Heart left ventricle (tissue), 16 donors: ENCODE data around the gene TRIM44. TPM values are rescaled to one million over a fixed set of nuclear protein-coding genes. Genes with fewer than 3 reads are reported as not detected.

ENCODE experiments used
- ATAC-seq, 4 donors: fragments of 200-7000 bp; cut with Tn5 transposase; one replicate each; pipeline ENCODE4 v1.9.1; 2020 to 2022; ENCODE audit warnings: moderate library complexity in 4 of 4, mild to moderate bottlenecking in 3 of 4, moderate number of reproducible peaks in 1 of 4
- DNase-seq, 5 donors: peaks; one replicate each; pipeline ENCODE4 v3.0.0-alpha.2; 2020
- H3K27ac ChIP-seq, 12 donors: fragments of 200-600 bp; sonication (generic) in 4 of 12; one replicate each; pipeline versions ENCODE4 v1.5.0 to v1.8.0; 2016 to 2022; ENCODE audit warnings: mild to moderate bottlenecking in 2 of 12
- H3K27me3 ChIP-seq, 9 donors: fragments of 200-600 bp; sonication (generic) in 2 of 9; one replicate each; pipeline versions ENCODE4 v1.5.1 to v1.8.0; 2016 to 2022; ENCODE audit warnings: mild to moderate bottlenecking in 3 of 9
- H3K36me3 ChIP-seq, 9 donors: fragments of 200-600 bp; sonication (generic) in 2 of 9; one replicate each; pipeline versions ENCODE4 v1.5.0 to v1.8.0; 2018 to 2022; ENCODE audit warnings: mild to moderate bottlenecking in 2 of 9
- H3K4me1 ChIP-seq, 12 donors: fragments of 200-600 bp; sonication (generic) in 4 of 12; one replicate each; pipeline versions ENCODE4 v1.5.0 to v1.8.0; 2016 to 2022; ENCODE audit warnings: mild to moderate bottlenecking in 3 of 12
- H3K4me3 ChIP-seq, 12 donors: fragments of 200-600 bp; sonication (generic) in 4 of 12; one replicate each; pipeline versions ENCODE4 v1.5.0 to v1.8.0; 2017 to 2022; ENCODE audit warnings: mild to moderate bottlenecking in 9 of 12, moderate library complexity in 4 of 12
- H3K9me3 ChIP-seq, 12 donors: fragments of 200-600 bp; sonication (generic) in 4 of 12; one replicate each; pipeline versions ENCODE4 v1.5.0 to v1.8.0; 2016 to 2022; ENCODE audit warnings: mild to moderate bottlenecking in 1 of 12
- CTCF ChIP-seq, 12 donors: fragments of 200-600 bp; sonication (generic) in 4 of 12; IDR thresholded peaks; one replicate each; pipeline versions ENCODE4 v1.5.0 to v1.8.0; 2018 to 2022; ENCODE audit warnings: antibody characterized with exemption in 12 of 12, mild to moderate bottlenecking in 5 of 12
- POLR2A ChIP-seq, 2 donors: fragments of 450-650 bp; IDR thresholded peaks; one replicate each; pipeline ENCODE4 v1.6.1; 2017; ENCODE audit warnings: antibody characterized with exemption in 2 of 2, mild to moderate bottlenecking in 2 of 2, moderate library complexity in 2 of 2
- WGBS, 4 donors: extraction: QIAGEN DNeasy Blood & Tissue Kit in 2 of 4; methylation state at CpG; one replicate each; pipeline versions ENCODE4 v1.1.5 to v1.1.7; 2013 to 2018; 5-methylcytosine and 5-hydroxymethylcytosine counted together
- intact Hi-C, 10 donors: fragments of 100-400 bp; cut with DNase I; formaldehyde crosslinking; loops; one replicate each; pipeline versions ENCODE4 v1.11.1 to v1.14.2; 2022
- polyA plus RNA-seq, 2 donors: library from polyadenylated mRNA; stranded (reverse); fragments of 200-250 nt; gene quantifications; one replicate each; pipeline ENCODE4 v1.2.3, GENCODE V29; 2013
- total RNA-seq, 9 donors: library from RNA; depleted of rRNA in 2 of 9; stranded (reverse); fragments of >200 nt in 2 of 9; fragmentation: NEBNext Ultra II Directional in 3 of 9; extraction: Animal tissue kit (Norgen Biotek cat#: 25700) in 3 of 9; gene quantifications; one replicate each; pipeline versions ENCODE4 v1.1.0 to v1.2.4, GENCODE V29; 2016 to 2023
- donor health status: ischemic (EF 13 %, LVEDD 7.1; RV severe dilation, severe dysfunction).
- donor health status: healthy with polysubstance abuse.
- donor health status: DM: no; HTN: yes; CAD: no.
- donor health status: DM: no; HTN: no; CAD: no.
- donor health status: ischemic (EF 25% LVEDD 6.9; RV normal size, moderate dysfunction).
- donor health status: ischemic (EF 25% LVEDD 5.7; RV mildly dilated, moderate dysfunction).
- donor health status: healthy.
- donor health status: DM: yes; HTN: yes; CAD: no.
- donor health status: ischemic (EF 35%, LVEDD 5.7; RV mildly dilated, moderate dysfunction).
- donor health status: nonischemic (EF 11% LVEDD 7.7; RV severe dilation, severe dysfunction).
- donor health status: DM: yes; HTN: yes; CAD: no.
- donor health status: PGD.
- donor health status: ischemic (EF 29% LVEDD 5.4; RV normal size, mild dysfunction).
- donor health status: nonischemic (EF 23%, LVEDD 6.1; RV moderate dilation, normal function).

TRIM44 gene
- total and polyA plus RNA-seq, 11 donors = 7.9 to 55.3 (median 44.1) TPM

- TF ChIP-seq CTCF (IDR thresholded peaks at IDR 0.05) (no peak), POLR2A (IDR thresholded peaks at IDR 0.05) (no peak)
- ATAC-seq (no peak), DNase-seq (no peak)
- H3K36me3 ChIP-seq = no peaks in the 10 kb centered on the region
- no peak overlapping the region for H3K4me3 ChIP-seq
- intact Hi-C loops = loop anchor here in 1 of 10 donors (10.0 kb wide), 1 partner anchor 59 kb away; no protein-coding TSS in a partner anchor
- H3K27me3 ChIP-seq = no peaks in the 10 kb centered on the region
- peaks cover 0 to 16% (median 0%) of the 10 kb centered on the region in 12 donors for H3K4me1 ChIP-seq
- H3K9me3 ChIP-seq = no peaks in the 10 kb centered on the region
- H3K27ac ChIP-seq = no peak overlapping the region
Measured at GRCh38 chr11:35855671-35856070, 193.1 kb downstream of the TRIM44 start.

GRCh38 chr11:35856259-35856658, 193.7 kb downstream of the TRIM44 start:
- 91 to 97% (median 94%) methylated on average over 2 of the region's 2 CpGs for WGBS, 4 donors
- ATAC-seq = no peak
- intact Hi-C loops = loop anchor here in 1 of 10 donors (10.0 kb wide), 1 partner anchor 59 kb away; no protein-coding TSS in a partner anchor
- no peak for TF ChIP-seq POLR2A (IDR thresholded peaks at IDR 0.05)
- no peak for TF ChIP-seq CTCF (IDR thresholded peaks at IDR 0.05)
- Histone ChIP-seq H3K27me3 (no peaks in the 10 kb centered on the region), H3K4me1 (peaks cover 0 to 16% (median 0%) of the 10 kb centered on the region in 12 donors), H3K9me3 (no peaks in the 10 kb centered on the region), H3K27ac (no peak overlapping the region), H3K4me3 (no peak overlapping the region), H3K36me3 (no peaks in the 10 kb centered on the region)
- no peak for DNase-seq

GRCh38 chr11:35856756-35857155, 194.2 kb downstream of the TRIM44 start:
- no peak overlapping the region for H3K27ac ChIP-seq
- no peaks in the 10 kb centered on the region for H3K36me3 ChIP-seq
- no peaks in the 10 kb centered on the region for H3K9me3 ChIP-seq
- no peak for ATAC-seq
- intact Hi-C loops = loop anchor here in 1 of 10 donors (10.0 kb wide), 1 partner anchor 58 kb away; no protein-coding TSS in a partner anchor
- peaks cover 0 to 11% (median 0%) of the 10 kb centered on the region in 12 donors for H3K4me1 ChIP-seq
- H3K4me3 ChIP-seq = no peak overlapping the region
- TF ChIP-seq CTCF (IDR thresholded peaks at IDR 0.05) (no peak), POLR2A (IDR thresholded peaks at IDR 0.05) (no peak)
- no peaks in the 10 kb centered on the region for H3K27me3 ChIP-seq
- DNase-seq = no peak

GRCh38 chr11:35857922-35858321, 195.3 kb downstream of the TRIM44 start:
- Histone ChIP-seq H3K4me1 (no peaks in the 10 kb centered on the region), H3K27ac (no peak overlapping the region), H3K27me3 (no peaks in the 10 kb centered on the region), H3K9me3 (no peaks in the 10 kb centered on the region), H3K4me3 (no peak overlapping the region), H3K36me3 (no peaks in the 10 kb centered on the region)
- no peak for TF ChIP-seq POLR2A (IDR thresholded peaks at IDR 0.05)
- TF ChIP-seq CTCF (IDR thresholded peaks at IDR 0.05) = no peak
- 88 to 98% (median 91%) methylated on average over 3 of the region's 3 CpGs for WGBS, 4 donors
- ATAC-seq (no peak), DNase-seq (no peak)
- intact Hi-C loops = loop anchor here in 1 of 10 donors (10.0 kb wide), 1 partner anchor 57 kb away; no protein-coding TSS in a partner anchor
